22Rv1 (cell line): Measurements from ENCODE around the gene USP32.

Experiments used
- H3K27ac ChIP-seq: fragments of 450-650 bp; 2 replicates; pipeline ENCODE4 v1.5.1; 2017
- CTCF ChIP-seq: fragments of 450-650 bp; IDR thresholded peaks from 2 replicates; pipeline ENCODE4 v1.5.1; 2017; ENCODE audit warnings: mild to moderate bottlenecking
- ZFX ChIP-seq: fragments of 450-650 bp; IDR thresholded peaks from 2 replicates; pipeline ENCODE4 v1.6.1; 2017; ENCODE audit warnings: antibody characterized with exemption, borderline replicate concordance

USP32 gene

GRCh38 chr17:60145006-60145935 lies 246.7 kb downstream of the USP32 start:
- TF ChIP-seq ZFX (no peak), CTCF (no peak)
- H3K27ac ChIP-seq, result no peak overlapping the region

GRCh38 chr17:60142872-60143499 lies 248.9 kb downstream of the USP32 start:
- H3K27ac ChIP-seq, result peak overlapping the region; percentile 41
- TF ChIP-seq CTCF (peak; percentile 93), ZFX (no peak)

GRCh38 chr17:60141111-60142018 lies 250.6 kb downstream of the USP32 start:
- TF ChIP-seq CTCF (no peak), ZFX (no peak)
- no peak overlapping the region for H3K27ac ChIP-seq

GRCh38 chr17:60139438-60140285 lies 252.3 kb downstream of the USP32 start:
- TF ChIP-seq CTCF, result peak; percentile 73
- no peak for TF ChIP-seq ZFX

GRCh38 chr17:60138769-60139437 lies 253.0 kb downstream of the USP32 start:
- no peak overlapping the region for H3K27ac ChIP-seq
- TF ChIP-seq CTCF, result no peak
- TF ChIP-seq ZFX, result no peak

More at GRCh38 chr17:60139438-60140285, 252.3 kb downstream of the USP32 start:
- no peak overlapping the region for H3K27ac ChIP-seq

- TF ChIP-seq CTCF (no peak), ZFX (no peak)
- H3K27ac ChIP-seq, result no peak overlapping the region
Observed at GRCh38 chr17:60137731-60138130, 254.2 kb downstream of the USP32 start.
